ENCODE data around the gene CAPN13.

Gene CAPN13
- 0 reads per million in 3 experiments for total RNA-seq

- DNase-seq: no peak
Measured at GRCh38 chr2:30807249-30807648, at the start of gene CAPN13. TSS of gene CAPN13 (minus strand) at chr2:30807446. CDS start at chr2:30787325, 20,121 bp downstream.

GRCh38 chr2:30847841-30848240, 40.6 kb upstream of the CAPN13 start:
- DNase-seq: no peak

GRCh38 chr2:30847329-30847728, 40.1 kb upstream of the CAPN13 start:
- no peak for DNase-seq

- no peak for DNase-seq
Measured at GRCh38 chr2:30828586-30828985, 21.3 kb upstream of the CAPN13 start.

- no peak for DNase-seq
Measured at GRCh38 chr2:30826916-30827315, 19.7 kb upstream of the CAPN13 start.

GRCh38 chr2:30826481-30826880, 19.2 kb upstream of the CAPN13 start:
- no peak for DNase-seq

- DNase-seq: no peak
Measured at GRCh38 chr2:30823452-30823851, 16.2 kb upstream of the CAPN13 start.

- no peak for DNase-seq
Measured at GRCh38 chr2:30821960-30822359, 14.7 kb upstream of the CAPN13 start.

GRCh38 chr2:30820381-30821055, 13.3 kb upstream of the CAPN13 start:
- DNase-seq: no peak

- no peak for DNase-seq
Measured at GRCh38 chr2:30809938-30810337, 2.7 kb upstream of the CAPN13 start.

- DNase-seq: no peak
Measured at GRCh38 chr2:30808695-30809094, 1.4 kb upstream of the CAPN13 start.

- no peak for DNase-seq
Measured at GRCh38 chr2:30803281-30803680, 4.0 kb downstream of the CAPN13 start.

GRCh38 chr2:30802611-30803010, 4.6 kb downstream of the CAPN13 start:
- no peak for DNase-seq

- DNase-seq: no peak
Measured at GRCh38 chr2:30801821-30802455, 5.3 kb downstream of the CAPN13 start.

- DNase-seq: no peak
Measured at GRCh38 chr2:30800159-30800558, 7.1 kb downstream of the CAPN13 start.

- no peak for DNase-seq
Measured at GRCh38 chr2:30799366-30799765, 7.9 kb downstream of the CAPN13 start.

GRCh38 chr2:30798536-30798991, 8.7 kb downstream of the CAPN13 start:
- no peak for DNase-seq

GRCh38 chr2:30797381-30798015, 9.7 kb downstream of the CAPN13 start:
- DNase-seq: no peak

GRCh38 chr2:30796699-30797098, 10.5 kb downstream of the CAPN13 start:
- DNase-seq: no peak

GRCh38 chr2:30792521-30792920, 14.7 kb downstream of the CAPN13 start:
- DNase-seq: no peak

GRCh38 chr2:30790879-30791278, 16.4 kb downstream of the CAPN13 start:
- DNase-seq: no peak

GRCh38 chr2:30789670-30790210, 17.5 kb downstream of the CAPN13 start:
- DNase-seq: no peak

GRCh38 chr2:30786923-30787685, 20.1 kb downstream of the CAPN13 start:
- DNase-seq: no peak
